Measurements from ENCODE around the gene DHRS4L2.
"Not testable (repeated sequence)": the region's sequence is repeated elsewhere in the genome, so short reads cannot be mapped to it uniquely, and the experiment has no call there.

DNA sequence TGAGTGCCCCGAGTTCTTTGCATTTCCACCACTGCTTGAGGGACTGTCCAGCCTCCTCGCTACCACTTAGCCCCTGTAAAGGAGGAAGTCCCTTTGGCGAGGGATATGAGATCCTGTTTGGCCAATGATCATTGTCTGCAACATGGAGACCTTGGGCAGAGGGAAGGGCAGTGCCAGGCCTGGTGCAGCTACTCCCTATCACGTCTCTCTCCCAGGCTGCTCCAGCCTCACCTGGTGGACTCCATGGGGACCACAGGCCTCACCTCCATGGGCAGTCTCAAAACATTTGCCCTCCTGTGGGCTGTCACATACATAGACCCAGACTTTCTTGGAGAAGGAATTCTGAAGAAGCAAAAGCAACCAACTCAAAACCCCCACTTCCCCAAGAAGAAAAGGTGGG is 47.0 kb downstream of the DHRS4L2 start:
- TF ChIP-seq, protein P1, sequence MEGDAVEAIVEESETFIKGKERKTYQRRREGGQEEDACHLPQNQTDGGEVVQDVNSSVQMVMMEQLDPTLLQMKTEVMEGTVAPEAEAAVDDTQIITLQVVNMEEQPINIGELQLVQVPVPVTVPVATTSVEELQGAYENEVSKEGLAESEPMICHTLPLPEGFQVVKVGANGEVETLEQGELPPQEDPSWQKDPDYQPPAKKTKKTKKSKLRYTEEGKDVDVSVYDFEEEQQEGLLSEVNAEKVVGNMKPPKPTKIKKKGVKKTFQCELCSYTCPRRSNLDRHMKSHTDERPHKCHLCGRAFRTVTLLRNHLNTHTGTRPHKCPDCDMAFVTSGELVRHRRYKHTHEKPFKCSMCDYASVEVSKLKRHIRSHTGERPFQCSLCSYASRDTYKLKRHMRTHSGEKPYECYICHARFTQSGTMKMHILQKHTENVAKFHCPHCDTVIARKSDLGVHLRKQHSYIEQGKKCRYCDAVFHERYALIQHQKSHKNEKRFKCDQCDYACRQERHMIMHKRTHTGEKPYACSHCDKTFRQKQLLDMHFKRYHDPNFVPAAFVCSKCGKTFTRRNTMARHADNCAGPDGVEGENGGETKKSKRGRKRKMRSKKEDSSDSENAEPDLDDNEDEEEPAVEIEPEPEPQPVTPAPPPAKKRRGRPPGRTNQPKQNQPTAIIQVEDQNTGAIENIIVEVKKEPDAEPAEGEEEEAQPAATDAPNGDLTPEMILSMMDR (IDR thresholded peaks at IDR 0.05): not testable (repeated sequence)
- not testable (repeated sequence) for TF ChIP-seq ZFX (IDR thresholded peaks at IDR 0.05; ENCODE audit: borderline replicate concordance)
